Thoracic aorta (tissue), 2 donors: ENCODE data around the gene TKT. TPM values are rescaled to one million over a fixed set of nuclear protein-coding genes. Genes with fewer than 3 reads are reported as not detected.

Experiments
- ATAC-seq: fragments of 150-250 bp; one replicate; pipeline ENCODE4 v1.8.0; 2017; ENCODE audit warnings: low read depth; ENCODE audit not compliant: insufficient number of reproducible peaks, low FRiP score
- DNase-seq: peaks from one replicate; pipeline ENCODE4 v3.0.0-alpha.2; 2020; ENCODE audit warnings: low spot score
- H3K27ac ChIP-seq, 2 donors: fragments of 200-600 bp; sonication (generic); 1 replicate in 1 of 2; 2 replicates in 1 of 2; pipeline ENCODE4 v1.5.1; 2016; ENCODE audit warnings: mild to moderate bottlenecking in 2 of 2, moderate library complexity in 2 of 2
- H3K27me3 ChIP-seq: fragments of 200-600 bp; sonication (generic); replicated peaks from 2 replicates; pipeline ENCODE4 v1.6.0; 2016; ENCODE audit warnings: mild to moderate bottlenecking; ENCODE audit not compliant: insufficient read depth
- H3K36me3 ChIP-seq: fragments of 200-600 bp; sonication (generic); one replicate; pipeline ENCODE4 v1.5.1; 2016
- H3K4me1 ChIP-seq, 2 donors: fragments of 200-600 bp; sonication (generic); 1 replicate in 1 of 2; 2 replicates in 1 of 2; pipeline versions ENCODE4 v1.5.1 to v1.6.0; 2016; ENCODE audit warnings: low read depth in 2 of 2, mild to moderate bottlenecking in 1 of 2; ENCODE audit not compliant: control insufficient read depth in 1 of 2
- H3K4me3 ChIP-seq: fragments of 200-600 bp; sonication (generic); 2 replicates; pipeline ENCODE4 v1.5.1; 2016; ENCODE audit warnings: mild to moderate bottlenecking
- H3K9me3 ChIP-seq: fragments of 200-600 bp; sonication (generic); 2 replicates; pipeline ENCODE4 v1.5.1; 2016
- CTCF ChIP-seq: fragments of 200-600 bp; sonication (generic); IDR thresholded peaks from one replicate; pipeline ENCODE4 v1.5.1; 2019; ENCODE audit warnings: antibody characterized with exemption
- total RNA-seq, 2 donors: library from RNA; depleted of rRNA; stranded (reverse); fragments of >200 nt; gene quantifications; one replicate each; pipeline versions ENCODE4 v1.1.0 to v1.2.3, GENCODE V29; 2016

TKT gene
- total RNA-seq, 2 donors from 2014 or later, result 138 to 240 TPM

GRCh38 chr3:53199834-53200233 is 56.0 kb downstream of the TKT start:
- H3K27me3 ChIP-seq, result no peaks in the 10 kb centered on the region
- ATAC-seq (no peak), DNase-seq (no peak)
- no peaks in the 10 kb centered on the region for H3K9me3 ChIP-seq
- TF ChIP-seq CTCF, result no peak
- peaks cover 4 to 13% of the 10 kb centered on the region in 2 donors for H3K4me1 ChIP-seq
- no peak overlapping the region for H3K4me3 ChIP-seq
- no peak overlapping the region for H3K27ac ChIP-seq
- H3K36me3 ChIP-seq, result no peaks in the 10 kb centered on the region

GRCh38 chr3:53198996-53199395 is 56.8 kb downstream of the TKT start:
- no peak for TF ChIP-seq CTCF
- no peak for ATAC-seq

GRCh38 chr3:53198256-53198977 is 57.4 kb downstream of the TKT start:
- ATAC-seq, result no peak

More at GRCh38 chr3:53198996-53199395, 56.8 kb downstream of the TKT start:
- no peak for DNase-seq
- peaks cover 12 to 22% of the 10 kb centered on the region in 2 donors for H3K4me1 ChIP-seq
- no peak overlapping the region for H3K27ac ChIP-seq
- H3K27me3 ChIP-seq, result no peaks in the 10 kb centered on the region
- no peaks in the 10 kb centered on the region for H3K36me3 ChIP-seq
- H3K9me3 ChIP-seq, result no peaks in the 10 kb centered on the region
- no peak overlapping the region for H3K4me3 ChIP-seq

GRCh38 chr3:53196575-53197407 is 59.0 kb downstream of the TKT start:
- DNase-seq, result no peak
- Histone ChIP-seq H3K9me3 (no peaks in the 10 kb centered on the region), H3K36me3 (peaks cover 5% of the 10 kb centered on the region), H3K4me3 (no peak overlapping the region), H3K27me3 (no peaks in the 10 kb centered on the region), H3K4me1 (peaks cover 22 to 35% of the 10 kb centered on the region in 2 donors), H3K27ac (no peak overlapping the region)
- no peak for TF ChIP-seq CTCF
- no peak for ATAC-seq

More at GRCh38 chr3:53198256-53198977, 57.4 kb downstream of the TKT start:
- Histone ChIP-seq H3K4me1 (peaks cover 18 to 28% of the 10 kb centered on the region in 2 donors), H3K27ac (no peak overlapping the region), H3K36me3 (no peaks in the 10 kb centered on the region), H3K4me3 (no peak overlapping the region), H3K27me3 (no peaks in the 10 kb centered on the region), H3K9me3 (no peaks in the 10 kb centered on the region)
- no peak for DNase-seq
- TF ChIP-seq CTCF, result no peak
